H9 (cell line): Measurements from ENCODE around the gene ABLIM3. TPM values are rescaled to one million over a fixed set of nuclear protein-coding genes. Genes with fewer than 3 reads are reported as not detected.

Experiments
- DNase-seq: peaks from one replicate; pipeline ENCODE4 v3.0.0-alpha.2; 2017
- H2AFZ ChIP-seq: one replicate; pipeline ENCODE4 v1.6.1; 2013; ENCODE audit warnings: mild to moderate bottlenecking, low read length, control low read depth, moderate library complexity
- H2AK5ac ChIP-seq: 2 replicates; pipeline ENCODE4 v1.6.1; 2013; ENCODE audit warnings: low read length, control low read depth, mixed read lengths; ENCODE audit not compliant: insufficient read length
- H2BK120ac ChIP-seq: one replicate; pipeline ENCODE4 v1.6.1; 2013; ENCODE audit warnings: low read depth, mild to moderate bottlenecking, low read length, control low read depth, inconsistent platforms; ENCODE audit not compliant: poor library complexity, severe bottlenecking
- H2BK12ac ChIP-seq: 2 replicates; pipeline ENCODE4 v1.6.1; 2013; ENCODE audit warnings: low read length, control low read depth, mixed read lengths, low read depth; ENCODE audit not compliant: insufficient read length
- H2BK15ac ChIP-seq: 2 replicates; pipeline ENCODE4 v1.6.1; 2013; ENCODE audit warnings: low read depth, low read length, control low read depth
- H2BK20ac ChIP-seq: one replicate; pipeline ENCODE4 v1.6.1; 2013; ENCODE audit warnings: low read depth, mild to moderate bottlenecking, low read length, control low read depth, inconsistent platforms; ENCODE audit not compliant: poor library complexity, severe bottlenecking
- H2BK5ac ChIP-seq: 2 replicates; pipeline ENCODE4 v1.6.1; 2013; ENCODE audit warnings: low read length, control low read depth, mixed read lengths; ENCODE audit not compliant: insufficient read length
- H3K14ac ChIP-seq: 2 replicates; pipeline ENCODE4 v1.6.1; 2013; ENCODE audit warnings: low read length, control low read depth; ENCODE audit not compliant: insufficient read depth
- H3K18ac ChIP-seq: 2 replicates; pipeline ENCODE4 v1.6.1; 2013; ENCODE audit warnings: low read depth, mild to moderate bottlenecking, mixed read lengths, low read length, control low read depth; ENCODE audit not compliant: insufficient read length
- H3K23ac ChIP-seq: 2 replicates; pipeline ENCODE4 v1.6.1; 2013; ENCODE audit warnings: low read length, control low read depth, mixed read lengths, low read depth; ENCODE audit not compliant: insufficient read length
- H3K23me2 ChIP-seq: 2 replicates; pipeline ENCODE4 v1.6.1; 2013; ENCODE audit warnings: low read depth, mild to moderate bottlenecking, mixed read lengths, low read length, control low read depth; ENCODE audit not compliant: insufficient read length, poor library complexity, severe bottlenecking
- H3K27ac ChIP-seq: 2 replicates; pipeline ENCODE4 v1.5.1; 2013; ENCODE audit warnings: low read length, control low read depth, mixed read lengths, low read depth; ENCODE audit not compliant: insufficient read length
- H3K27me3 ChIP-seq: 2 replicates; pipeline ENCODE4 v1.6.1; 2013; ENCODE audit warnings: low read length, control low read depth, inconsistent platforms; ENCODE audit not compliant: insufficient read depth
- H3K4ac ChIP-seq: 2 replicates; pipeline ENCODE4 v1.6.1; 2013; ENCODE audit warnings: low read depth, mild to moderate bottlenecking, control low read depth, inconsistent platforms, low read length, moderate library complexity
- H3K4me1 ChIP-seq: 2 replicates; pipeline ENCODE4 v1.6.1; 2013; ENCODE audit warnings: low read length, control low read depth, inconsistent platforms; ENCODE audit not compliant: insufficient read depth
- H3K4me2 ChIP-seq: 2 replicates; pipeline ENCODE4 v1.6.1; 2013; ENCODE audit warnings: low read length, control low read depth, mixed read lengths; ENCODE audit not compliant: insufficient read length, insufficient read depth
- H3K56ac ChIP-seq: 2 replicates; pipeline ENCODE4 v1.6.1; 2013; ENCODE audit warnings: low read depth, mild to moderate bottlenecking, mixed read lengths, low read length, control low read depth; ENCODE audit not compliant: insufficient read length
- H3K79me1 ChIP-seq: 2 replicates; pipeline ENCODE4 v1.6.1; 2013; ENCODE audit warnings: low read depth, mild to moderate bottlenecking, moderate library complexity, low read length, control low read depth, inconsistent platforms; ENCODE audit not compliant: insufficient read depth, poor library complexity, severe bottlenecking
- H3K79me2 ChIP-seq: 2 replicates; pipeline ENCODE4 v1.6.1; 2013; ENCODE audit warnings: low read length, control low read depth, inconsistent platforms; ENCODE audit not compliant: insufficient read depth
- H3K9ac ChIP-seq: 2 replicates; pipeline ENCODE4 v1.6.1; 2013; ENCODE audit warnings: low read length, control low read depth, mixed read lengths; ENCODE audit not compliant: insufficient read length; ENCODE audit errors: extremely low read depth
- H3K9me3 ChIP-seq: one replicate; pipeline ENCODE4 v1.6.1; 2013; ENCODE audit warnings: low read depth, low read length, inconsistent platforms; ENCODE audit not compliant: control insufficient read depth
- H3T11ph ChIP-seq: one replicate; pipeline ENCODE4 v1.6.1; 2013; ENCODE audit warnings: mild to moderate bottlenecking, low read length, control low read depth, inconsistent platforms
- H4K20me1 ChIP-seq: one replicate; pipeline ENCODE4 v1.6.1; 2013; ENCODE audit not compliant: control insufficient read depth, insufficient read length, insufficient read depth
- H4K5ac ChIP-seq: 2 replicates; pipeline ENCODE4 v1.6.1; 2013; ENCODE audit warnings: low read depth, mild to moderate bottlenecking, mixed read lengths, low read length, control low read depth; ENCODE audit not compliant: insufficient read length
- H4K8ac ChIP-seq: replicated peaks from 2 replicates; pipeline ENCODE4 v1.6.1; 2013; ENCODE audit warnings: low read length, control low read depth, mixed read lengths, low read depth; ENCODE audit not compliant: insufficient read length
- H4K91ac ChIP-seq: 2 replicates; pipeline ENCODE4 v1.6.1; 2013; ENCODE audit warnings: low read depth, mild to moderate bottlenecking, moderate library complexity, mixed read lengths, low read length, control low read depth; ENCODE audit not compliant: insufficient read length
- H3K27ac Mint-ChIP-seq, 3 experiments: 2 replicates in 2 of 3; 3 replicates in 1 of 3; pipeline ENCODE4 v1.8.0; 2020 to 2021; ENCODE audit warnings: mixed read lengths in 3 of 3, mild to moderate bottlenecking in 1 of 3, moderate library complexity in 1 of 3
- H3K27me3 Mint-ChIP-seq: 2 replicates; pipeline ENCODE4 v1.8.0; 2021; ENCODE audit warnings: low read depth, mild to moderate bottlenecking, moderate library complexity, mixed read lengths
- H3K36me3 Mint-ChIP-seq, 3 experiments: 2 replicates in 2 of 3; 3 replicates in 1 of 3; pipeline ENCODE4 v1.8.0; 2020 to 2021; ENCODE audit warnings: low read depth in 3 of 3, mixed read lengths in 3 of 3; ENCODE audit not compliant: insufficient read depth in 1 of 3
- H3K4me1 Mint-ChIP-seq, 2 experiments: 2 replicates each; pipeline ENCODE4 v1.8.0; 2020; ENCODE audit warnings: mixed read lengths in 2 of 2
- H3K4me3 Mint-ChIP-seq, 2 experiments: 2 replicates in 1 of 2; 3 replicates in 1 of 2; pipeline ENCODE4 v1.8.0; 2020 to 2021; ENCODE audit warnings: mild to moderate bottlenecking in 2 of 2, mixed read lengths in 2 of 2, moderate library complexity in 1 of 2
- H3K9me3 Mint-ChIP-seq, 2 experiments: 2 replicates in 1 of 2; 3 replicates in 1 of 2; pipeline ENCODE4 v1.8.0; 2020; ENCODE audit warnings: mild to moderate bottlenecking in 2 of 2, mixed read lengths in 2 of 2, moderate library complexity in 1 of 2
- WGBS: extraction: QIAGEN DNeasy Blood & Tissue Kit; methylation state at CpG from one replicate; pipeline ENCODE4 v1.1.7; 2013; ENCODE audit warnings: missing lambda C conversion rate, low lambda C conversion rate, mixed read lengths; ENCODE audit not compliant: insufficient read length; ENCODE audit errors: extremely low coverage; 5-methylcytosine and 5-hydroxymethylcytosine counted together
- total RNA-seq: library from RNA; stranded (reverse); gene quantifications from 2 replicates; pipeline ENCODE4 v1.2.1, GENCODE V29; 2021
- TF ChIP-seq, protein P1 (sequence below): fragments of 200-600 bp; sonication (generic); conservative IDR thresholded peaks from 3 replicates; pipeline ENCODE4 v1.8.0; 2021; ENCODE audit warnings: antibody characterized with exemption, mild to moderate bottlenecking

The ABLIM3 gene
- total RNA-seq, 1 experiment from 2014 or later, result 0.20 TPM

DNA sequence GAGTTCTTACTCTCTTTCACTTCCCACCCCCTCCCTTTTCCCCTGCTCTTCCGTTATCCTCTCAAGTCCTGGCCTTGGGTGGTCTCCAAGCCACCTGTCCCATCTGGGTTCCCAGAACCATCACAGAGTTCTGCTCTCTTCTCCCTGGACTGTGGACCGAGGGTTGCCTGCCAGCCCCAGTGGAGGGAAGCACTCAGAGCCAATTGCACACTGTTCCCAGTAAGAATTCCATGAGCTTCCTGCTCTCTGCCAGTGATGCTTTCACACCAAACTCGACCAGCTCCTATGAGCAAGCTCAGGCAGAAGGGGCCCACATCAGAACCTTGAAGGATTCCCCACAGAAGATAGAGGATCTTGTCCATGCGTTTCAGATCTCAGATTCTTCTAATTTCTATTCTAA lies 110.3 kb downstream of the ABLIM3 start:
- Histone ChIP-seq H4K91ac (no peak overlapping the region), H3K27ac (no peak overlapping the region), H3K27me3 (no peaks in the 10 kb centered on the region), H4K5ac (no peak overlapping the region), H3K9me3 (no peaks in the 10 kb centered on the region), H3K56ac (no peak overlapping the region), H3K23ac (no peak overlapping the region), H2BK5ac (no peak overlapping the region), H3K9ac (no peak overlapping the region), H2BK15ac (no peak overlapping the region), H3K23me2 (no peaks in the 10 kb centered on the region), H4K20me1 (no peaks in the 10 kb centered on the region), H4K8ac (no peak overlapping the region), H2BK12ac (no peak overlapping the region), H3K4me1 (no peaks in the 10 kb centered on the region), H2AFZ (no peak overlapping the region), H3T11ph (no peak overlapping the region), H3K79me2 (no peaks in the 10 kb centered on the region), H3K18ac (no peak overlapping the region), H3K79me1 (no peaks in the 10 kb centered on the region), H3K4ac (no peak overlapping the region), H3K4me2 (no peak overlapping the region), H2BK120ac (no peak overlapping the region), H3K14ac (no peak overlapping the region; the same call in 1 of the 2 replicates), H2BK20ac (no peak overlapping the region), H2AK5ac (no peak overlapping the region)
- DNase-seq, result no peak
- Mint-ChIP-seq H3K27me3 (peaks cover 23% of the 10 kb centered on the region), H3K4me3 (no peak overlapping the region), H3K27ac (no peak overlapping the region), H3K9me3 (peaks cover 5 to 8% of the 10 kb centered on the region in 2 experiments; a peak in 4 of 5 replicates), H3K4me1 (0 out of 4 replicates have a peak, but pooled peaks cover 0 to 3% of the 10 kb centered on the region in 2 experiments), H3K36me3 (no peaks in the 10 kb centered on the region)
- no CpG with 5 or more reads among the region's 4 CpGs for WGBS
- TF ChIP-seq, protein P1, sequence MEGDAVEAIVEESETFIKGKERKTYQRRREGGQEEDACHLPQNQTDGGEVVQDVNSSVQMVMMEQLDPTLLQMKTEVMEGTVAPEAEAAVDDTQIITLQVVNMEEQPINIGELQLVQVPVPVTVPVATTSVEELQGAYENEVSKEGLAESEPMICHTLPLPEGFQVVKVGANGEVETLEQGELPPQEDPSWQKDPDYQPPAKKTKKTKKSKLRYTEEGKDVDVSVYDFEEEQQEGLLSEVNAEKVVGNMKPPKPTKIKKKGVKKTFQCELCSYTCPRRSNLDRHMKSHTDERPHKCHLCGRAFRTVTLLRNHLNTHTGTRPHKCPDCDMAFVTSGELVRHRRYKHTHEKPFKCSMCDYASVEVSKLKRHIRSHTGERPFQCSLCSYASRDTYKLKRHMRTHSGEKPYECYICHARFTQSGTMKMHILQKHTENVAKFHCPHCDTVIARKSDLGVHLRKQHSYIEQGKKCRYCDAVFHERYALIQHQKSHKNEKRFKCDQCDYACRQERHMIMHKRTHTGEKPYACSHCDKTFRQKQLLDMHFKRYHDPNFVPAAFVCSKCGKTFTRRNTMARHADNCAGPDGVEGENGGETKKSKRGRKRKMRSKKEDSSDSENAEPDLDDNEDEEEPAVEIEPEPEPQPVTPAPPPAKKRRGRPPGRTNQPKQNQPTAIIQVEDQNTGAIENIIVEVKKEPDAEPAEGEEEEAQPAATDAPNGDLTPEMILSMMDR, result no peak
